ENCODE measurements around the gene BPTF.

Gene BPTF

DNA sequence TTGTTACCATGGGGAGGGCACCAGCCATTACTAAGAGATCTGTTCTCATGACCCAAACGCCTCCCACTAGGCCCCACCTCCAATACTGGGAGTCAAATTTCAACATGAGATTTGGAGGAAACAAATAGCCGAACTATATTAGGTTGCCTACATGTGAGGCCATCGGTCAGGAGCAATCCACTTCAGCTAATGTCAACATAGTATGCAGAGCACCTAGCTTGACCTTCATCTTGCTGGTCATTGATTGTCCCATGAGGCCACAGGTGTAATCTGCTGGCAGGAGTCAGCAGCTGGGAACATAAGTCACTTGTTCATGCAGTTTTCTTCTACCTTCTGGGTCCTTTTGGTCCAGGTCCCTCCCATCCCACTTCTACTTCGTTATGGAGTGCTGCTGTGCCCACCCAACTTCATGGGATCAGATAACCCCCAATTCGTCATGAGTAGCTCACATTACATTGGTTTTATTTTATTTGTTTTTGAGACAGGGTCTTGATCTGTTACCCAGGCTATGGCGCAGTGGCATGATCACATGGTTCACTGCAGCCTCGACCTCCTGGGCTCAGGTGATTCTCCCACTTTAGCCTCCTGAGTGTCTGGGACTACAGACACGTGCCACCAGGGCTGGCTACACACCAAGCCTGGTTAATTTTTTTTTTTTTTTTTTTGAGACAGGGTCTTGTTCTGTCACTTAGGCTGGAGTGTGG, 204.4 kb downstream of the BPTF start:
- H3K9me2 ChIP-seq (replicated peaks; ENCODE audit: insufficient read depth, low read length) = no peaks in the 10 kb centered on the region
- no peak overlapping the region for H3K4me3 ChIP-seq (ENCODE audit: insufficient read depth, low read length, poor library complexity, severe bottlenecking)
- peaks cover 4% of the 10 kb centered on the region for H3F3A ChIP-seq (ENCODE audit: insufficient read depth)
- H3K9me3 ChIP-seq (ENCODE audit: insufficient read depth, low read length) = no peaks in the 10 kb centered on the region
- no peaks in the 10 kb centered on the region for H4K20me1 ChIP-seq (ENCODE audit: low read depth, low read length)
- no peak for TF ChIP-seq EZH2phosphoT487 (conservative IDR thresholded peaks at IDR 0.05; ENCODE audit: low read length)
- TF ChIP-seq, protein P1, sequence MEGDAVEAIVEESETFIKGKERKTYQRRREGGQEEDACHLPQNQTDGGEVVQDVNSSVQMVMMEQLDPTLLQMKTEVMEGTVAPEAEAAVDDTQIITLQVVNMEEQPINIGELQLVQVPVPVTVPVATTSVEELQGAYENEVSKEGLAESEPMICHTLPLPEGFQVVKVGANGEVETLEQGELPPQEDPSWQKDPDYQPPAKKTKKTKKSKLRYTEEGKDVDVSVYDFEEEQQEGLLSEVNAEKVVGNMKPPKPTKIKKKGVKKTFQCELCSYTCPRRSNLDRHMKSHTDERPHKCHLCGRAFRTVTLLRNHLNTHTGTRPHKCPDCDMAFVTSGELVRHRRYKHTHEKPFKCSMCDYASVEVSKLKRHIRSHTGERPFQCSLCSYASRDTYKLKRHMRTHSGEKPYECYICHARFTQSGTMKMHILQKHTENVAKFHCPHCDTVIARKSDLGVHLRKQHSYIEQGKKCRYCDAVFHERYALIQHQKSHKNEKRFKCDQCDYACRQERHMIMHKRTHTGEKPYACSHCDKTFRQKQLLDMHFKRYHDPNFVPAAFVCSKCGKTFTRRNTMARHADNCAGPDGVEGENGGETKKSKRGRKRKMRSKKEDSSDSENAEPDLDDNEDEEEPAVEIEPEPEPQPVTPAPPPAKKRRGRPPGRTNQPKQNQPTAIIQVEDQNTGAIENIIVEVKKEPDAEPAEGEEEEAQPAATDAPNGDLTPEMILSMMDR (IDR thresholded peaks at IDR 0.05; ENCODE audit: insufficient read depth, low read length, poor library complexity, severe bottlenecking) = no peak
- no peak overlapping the region for H3K9ac ChIP-seq (ENCODE audit: low read length)
- H2AFZ ChIP-seq (ENCODE audit: low read depth, low read length, severe bottlenecking) = no peak overlapping the region
- H3K36me3 ChIP-seq (ENCODE audit: low read length) = no peaks in the 10 kb centered on the region
- no peak overlapping the region for H3K4me2 ChIP-seq (ENCODE audit: low read depth, low read length, poor library complexity, severe bottlenecking)
- no peaks in the 10 kb centered on the region for H3K27me3 ChIP-seq (ENCODE audit: low read length)
- H3K27ac ChIP-seq (ENCODE audit: low read depth, low read length) = no peak overlapping the region
- H3K79me2 ChIP-seq (ENCODE audit: insufficient read depth, low read length) = no peaks in the 10 kb centered on the region

Measured in SU-DHL-6 (cell line).